DND-41 (cell line): ENCODE data around the gene COL6A3.

Experiments
- ATAC-seq: fragments of 200-7000 bp; cut with Tn5 transposase; 3 replicates; pipeline ENCODE4 v1.9.1; 2021; ENCODE audit warnings: low read depth; ENCODE audit not compliant: insufficient read depth
- DNase-seq: peaks from one replicate; pipeline ENCODE4 v3.0.0-alpha.2; 2020
- H2AFZ ChIP-seq: 2 replicates; pipeline ENCODE4 v1.6.0; 2012; ENCODE audit warnings: low read depth, low read length
- H3K27ac ChIP-seq: 2 replicates; pipeline ENCODE4 v1.5.1; 2012; ENCODE audit warnings: low read length, inconsistent platforms
- H3K27me3 ChIP-seq: fragments of 200-600 bp; sonication (generic); 2 replicates; pipeline ENCODE4 v1.6.0; 2012; ENCODE audit warnings: low read length, mild to moderate bottlenecking, inconsistent platforms; ENCODE audit not compliant: insufficient read depth, poor library complexity
- H3K36me3 ChIP-seq: 2 replicates; pipeline ENCODE4 v1.5.1; 2012; ENCODE audit warnings: low read length, inconsistent platforms; ENCODE audit not compliant: insufficient read depth
- H3K4me1 ChIP-seq: 2 replicates; pipeline ENCODE4 v1.5.1; 2012; ENCODE audit warnings: mild to moderate bottlenecking, low read length; ENCODE audit not compliant: insufficient read depth
- H3K4me2 ChIP-seq: 2 replicates; pipeline ENCODE4 v1.6.0; 2012; ENCODE audit warnings: mild to moderate bottlenecking, moderate library complexity, low read length, inconsistent platforms; ENCODE audit not compliant: insufficient read depth
- H3K4me3 ChIP-seq, 2 experiments: fragments of 200-600 bp in 1 of 2; shearing (Covaris generic) in 1 of 2; 2 replicates each; pipeline ENCODE4 v1.5.1; 2012 to 2016; ENCODE audit warnings: inconsistent platforms in 2 of 2, low read length in 2 of 2, mild to moderate bottlenecking in 2 of 2, low read depth in 1 of 2, moderate library complexity in 1 of 2
- H3K79me2 ChIP-seq: 2 replicates; pipeline ENCODE4 v1.6.0; 2012; ENCODE audit warnings: low read length, inconsistent platforms; ENCODE audit not compliant: insufficient read depth
- H3K9ac ChIP-seq: 2 replicates; pipeline ENCODE4 v1.6.0; 2012; ENCODE audit warnings: low read depth, mild to moderate bottlenecking, inconsistent platforms, low read length, moderate library complexity
- H3K9me3 ChIP-seq: 2 replicates; pipeline ENCODE4 v1.5.1; 2012; ENCODE audit warnings: low read length, moderate library complexity, mild to moderate bottlenecking, inconsistent platforms; ENCODE audit not compliant: insufficient read depth, severe bottlenecking
- H4K20me1 ChIP-seq: 2 replicates; pipeline ENCODE4 v1.6.0; 2012; ENCODE audit warnings: low read length; ENCODE audit not compliant: insufficient read depth
- EZH2 ChIP-seq: IDR thresholded peaks from 3 replicates; pipeline ENCODE4 v1.6.1; 2012; ENCODE audit warnings: borderline replicate concordance, low read depth, mild to moderate bottlenecking, moderate library complexity, low read length, inconsistent platforms; ENCODE audit not compliant: severe bottlenecking
- TF ChIP-seq, protein P1 (sequence below): IDR thresholded peaks from 2 replicates; pipeline ENCODE4 v1.5.1; 2012; ENCODE audit warnings: borderline replicate concordance, low read length, moderate library complexity, mild to moderate bottlenecking; ENCODE audit not compliant: poor library complexity, severe bottlenecking; ENCODE audit errors: extremely low read depth

COL6A3 gene

DNA sequence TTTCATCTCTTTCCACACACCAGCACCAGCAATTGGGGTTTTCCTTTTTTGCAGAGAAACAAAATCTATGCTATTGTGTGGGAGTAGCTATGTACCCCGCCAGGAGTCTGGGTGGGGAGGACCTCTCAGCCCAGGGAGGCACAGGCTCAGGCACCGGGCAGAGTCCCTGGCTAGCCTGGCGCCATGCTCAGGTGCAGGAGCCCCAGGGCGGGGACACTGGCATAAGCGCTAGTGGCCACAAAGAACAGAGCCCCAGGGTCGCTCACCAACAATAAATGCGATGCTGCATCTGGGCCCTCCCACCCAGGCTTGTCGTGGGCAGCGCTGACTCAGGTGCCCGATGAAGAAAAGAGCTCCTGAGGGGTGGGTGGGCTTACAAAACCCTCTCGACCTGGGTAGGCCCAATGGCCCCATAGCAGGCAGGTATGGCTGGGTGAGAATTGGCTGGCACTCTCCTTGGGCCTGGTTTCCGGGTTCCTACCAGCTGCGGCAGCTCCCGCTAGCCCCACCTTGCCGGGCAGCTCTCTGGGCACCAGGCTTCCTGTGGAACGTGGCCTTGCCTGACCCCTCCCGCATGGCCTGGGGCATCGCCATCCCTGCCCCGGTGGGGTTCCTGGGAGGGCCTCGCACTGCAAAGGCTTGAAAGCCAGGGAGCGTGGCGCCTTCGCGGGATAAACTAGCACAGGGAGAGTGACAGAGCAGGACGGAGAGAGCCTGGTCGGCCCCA is 31.8 kb upstream of the COL6A3 start:
- Histone ChIP-seq H4K20me1 (no peaks in the 10 kb centered on the region), H3K9ac (no peak overlapping the region), H3K4me3 (no peak overlapping the region), H3K4me2 (no peak overlapping the region), H2AFZ (no peak overlapping the region), H3K27ac (no peak overlapping the region), H3K79me2 (no peaks in the 10 kb centered on the region), H3K9me3 (no peaks in the 10 kb centered on the region), H3K36me3 (no peaks in the 10 kb centered on the region), H3K27me3 (no peaks in the 10 kb centered on the region), H3K4me1 (no peaks in the 10 kb centered on the region)
- ATAC-seq: no peak
- TF ChIP-seq, protein P1, sequence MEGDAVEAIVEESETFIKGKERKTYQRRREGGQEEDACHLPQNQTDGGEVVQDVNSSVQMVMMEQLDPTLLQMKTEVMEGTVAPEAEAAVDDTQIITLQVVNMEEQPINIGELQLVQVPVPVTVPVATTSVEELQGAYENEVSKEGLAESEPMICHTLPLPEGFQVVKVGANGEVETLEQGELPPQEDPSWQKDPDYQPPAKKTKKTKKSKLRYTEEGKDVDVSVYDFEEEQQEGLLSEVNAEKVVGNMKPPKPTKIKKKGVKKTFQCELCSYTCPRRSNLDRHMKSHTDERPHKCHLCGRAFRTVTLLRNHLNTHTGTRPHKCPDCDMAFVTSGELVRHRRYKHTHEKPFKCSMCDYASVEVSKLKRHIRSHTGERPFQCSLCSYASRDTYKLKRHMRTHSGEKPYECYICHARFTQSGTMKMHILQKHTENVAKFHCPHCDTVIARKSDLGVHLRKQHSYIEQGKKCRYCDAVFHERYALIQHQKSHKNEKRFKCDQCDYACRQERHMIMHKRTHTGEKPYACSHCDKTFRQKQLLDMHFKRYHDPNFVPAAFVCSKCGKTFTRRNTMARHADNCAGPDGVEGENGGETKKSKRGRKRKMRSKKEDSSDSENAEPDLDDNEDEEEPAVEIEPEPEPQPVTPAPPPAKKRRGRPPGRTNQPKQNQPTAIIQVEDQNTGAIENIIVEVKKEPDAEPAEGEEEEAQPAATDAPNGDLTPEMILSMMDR: no peak
- TF ChIP-seq EZH2: no peak
- DNase-seq: no peak

DNA sequence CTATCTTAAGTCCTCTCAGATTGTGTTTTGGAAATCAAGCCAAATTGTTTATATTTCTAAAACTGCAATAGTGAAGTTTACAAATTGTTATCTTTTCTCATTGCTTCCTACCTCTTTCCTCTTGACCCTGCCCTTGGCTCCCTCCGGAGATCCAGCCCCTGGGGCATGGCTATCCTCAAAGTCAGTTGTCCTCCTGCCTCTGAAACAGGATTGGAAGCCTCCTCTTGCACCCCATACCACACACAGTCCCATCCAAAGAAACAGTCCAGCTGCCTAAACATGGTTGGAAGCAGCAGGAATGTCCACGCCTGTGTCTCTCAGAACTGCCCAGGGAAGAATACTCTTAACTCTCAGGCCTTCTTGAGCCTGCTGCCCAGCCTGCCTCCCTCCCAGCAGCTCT is 30.1 kb upstream of the COL6A3 start:
- Histone ChIP-seq H3K9me3 (no peaks in the 10 kb centered on the region), H3K9ac (no peak overlapping the region), H3K27me3 (peaks cover 7% of the 10 kb centered on the region), H3K4me3 (no peak overlapping the region), H4K20me1 (no peaks in the 10 kb centered on the region), H2AFZ (no peak overlapping the region), H3K79me2 (no peaks in the 10 kb centered on the region), H3K27ac (no peak overlapping the region), H3K4me1 (no peaks in the 10 kb centered on the region), H3K4me2 (no peak overlapping the region), H3K36me3 (no peaks in the 10 kb centered on the region)
- DNase-seq: no peak
- no peak for ATAC-seq
- TF ChIP-seq EZH2: no peak
- TF ChIP-seq, protein P1: no peak

DNA sequence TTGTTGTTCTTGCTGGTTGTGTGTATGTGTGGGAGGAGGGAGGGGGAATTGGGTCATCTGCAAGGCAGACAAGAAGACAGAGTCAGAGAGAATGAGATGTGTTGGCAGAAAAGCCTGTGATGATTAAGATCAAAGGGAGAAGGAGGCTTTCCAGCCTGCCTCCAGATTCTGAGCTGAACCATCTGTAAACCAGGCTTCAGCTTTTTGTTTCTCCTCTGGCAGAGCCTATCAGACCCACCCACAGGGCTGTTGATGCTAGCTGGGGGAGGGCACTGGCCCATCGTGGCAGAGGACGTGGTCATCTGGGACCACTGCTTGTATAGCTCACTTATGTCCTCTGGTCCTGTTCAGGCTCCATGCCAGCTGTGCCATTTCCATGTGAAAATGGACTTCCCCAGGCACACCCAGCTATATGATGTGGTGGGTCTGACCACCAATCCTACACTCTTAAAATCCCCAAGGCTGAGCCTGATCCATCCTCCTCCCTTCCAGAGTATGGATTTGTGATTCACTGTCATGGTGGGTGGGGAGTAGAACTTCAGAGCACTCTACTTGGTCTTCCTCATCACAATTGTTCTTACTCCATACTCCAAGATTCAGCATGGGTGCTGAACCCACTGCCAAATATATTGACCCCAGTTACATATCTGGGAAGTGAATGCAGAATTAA is 27.8 kb upstream of the COL6A3 start:
- H3K36me3 ChIP-seq: no peaks in the 10 kb centered on the region
- no peak for ATAC-seq
- no peak overlapping the region for H3K27ac ChIP-seq

More for the DNA sequence above, 27.8 kb upstream of the COL6A3 start:
- H3K4me2 ChIP-seq: no peak overlapping the region
- H3K4me3 ChIP-seq: no peak overlapping the region
- no peaks in the 10 kb centered on the region for H4K20me1 ChIP-seq
- H3K9ac ChIP-seq: no peak overlapping the region
- H3K27me3 ChIP-seq: peaks cover 7% of the 10 kb centered on the region
- H3K79me2 ChIP-seq: no peaks in the 10 kb centered on the region
- no peaks in the 10 kb centered on the region for H3K4me1 ChIP-seq
- TF ChIP-seq EZH2: no peak
- TF ChIP-seq, protein P1: no peak
- H2AFZ ChIP-seq: no peak overlapping the region
- no peaks in the 10 kb centered on the region for H3K9me3 ChIP-seq
- DNase-seq: no peak
